HepG2 (cell line): ENCODE data around the gene SRCAP. TPM values are rescaled to one million over a fixed set of nuclear protein-coding genes. Genes with fewer than 3 reads are reported as not detected.

ENCODE experiments used
- ADNP ChIP-seq: sonication (generic); formaldehyde crosslinking; IDR thresholded peaks from 2 replicates; pipeline ENCODE4 v1.4.0; 2020; ENCODE audit warnings: missing genetic modification reagents
- DMTF1 ChIP-seq: sonication (generic); formaldehyde crosslinking; IDR thresholded peaks from 2 replicates; pipeline ENCODE4 v1.4.0; 2020; ENCODE audit warnings: mild to moderate bottlenecking, missing genetic modification reagents
- HDAC6 ChIP-seq: fragments of 200-600 bp; sonication (generic); IDR thresholded peaks from 2 replicates; pipeline ENCODE4 v1.7.0; 2017; ENCODE audit warnings: mild to moderate bottlenecking, antibody characterized with exemption, low read length, low read depth
- PLSCR1 ChIP-seq: sonication (generic); formaldehyde crosslinking; IDR thresholded peaks from 2 replicates; pipeline ENCODE4 v1.5.0; 2020; ENCODE audit warnings: missing genetic modification reagents, mild to moderate bottlenecking, borderline replicate concordance
- ZNF101 ChIP-seq: sonication (generic); formaldehyde crosslinking; IDR thresholded peaks from 2 replicates; pipeline ENCODE4 v1.4.0; 2020; ENCODE audit warnings: mild to moderate bottlenecking, low read depth, missing genetic modification reagents, borderline replicate concordance
- ZNF20 ChIP-seq: sonication (generic); formaldehyde crosslinking; IDR thresholded peaks from 2 replicates; pipeline ENCODE4 v1.4.0; 2020; ENCODE audit warnings: mild to moderate bottlenecking, moderate library complexity, missing genetic modification reagents
- ZNF362 ChIP-seq: sonication (generic); formaldehyde crosslinking; IDR thresholded peaks from 2 replicates; pipeline ENCODE4 v1.4.0; 2020; ENCODE audit warnings: missing genetic modification reagents, mild to moderate bottlenecking, borderline replicate concordance
- ZNF383 ChIP-seq: sonication (generic); formaldehyde crosslinking; IDR thresholded peaks from 2 replicates; pipeline ENCODE4 v1.4.0; 2020; ENCODE audit warnings: missing genetic modification reagents, mild to moderate bottlenecking, borderline replicate concordance
- ZNF580 ChIP-seq: IDR thresholded peaks from 2 replicates; pipeline ENCODE4 v1.6.1; 2016; ENCODE audit warnings: low read depth, borderline replicate concordance
- ZNF800 ChIP-seq: sonication (generic); formaldehyde crosslinking; IDR thresholded peaks from 2 replicates; pipeline ENCODE4 v1.4.0; 2020; ENCODE audit warnings: missing genetic modification reagents
- polyA plus RNA-seq, 8 experiments: library from polyadenylated mRNA; depleted of rRNA in 3 of 8; stranded (reverse) in 7 of 8; unstranded in 1 of 8; fragments of >200 nt; fragmentation: Illumina TruSeq in 4 of 8; extraction: Trizol in 4 of 8; gene quantifications; 2 replicates each; pipeline versions ENCODE4 v1.2.1 to v1.2.3, GENCODE V29; 2011 to 2016; ENCODE audit warnings: low read depth in 4 of 8, missing spikeins in 1 of 8, mixed read lengths in 1 of 8; ENCODE audit not compliant: insufficient read depth in 1 of 8
- total RNA-seq, 5 experiments: library from RNA; depleted of rRNA; stranded (reverse); fragments of >200 nt; fragmentation: Illumina TruSeq; extraction: Trizol; gene quantifications; 2 replicates each; pipeline ENCODE4 v1.2.3, GENCODE V29; 2016; ENCODE audit warnings: low read depth in 1 of 5
- TF ChIP-seq, protein P1 (sequence below): sonication (generic); formaldehyde crosslinking; IDR thresholded peaks from 2 replicates; pipeline ENCODE4; 2020; ENCODE audit warnings: missing genetic modification reagents, mild to moderate bottlenecking, borderline replicate concordance
- TF ChIP-seq, protein P2 (sequence below): sonication (generic); formaldehyde crosslinking; IDR thresholded peaks from 2 replicates; pipeline ENCODE4 v1.4.0; 2020; ENCODE audit warnings: mild to moderate bottlenecking, missing genetic modification reagents
- TF ChIP-seq, protein P3 (sequence below): sonication (generic); formaldehyde crosslinking; IDR thresholded peaks from 2 replicates; pipeline ENCODE4 v1.5.1; 2020; ENCODE audit warnings: missing genetic modification reagents, mild to moderate bottlenecking, borderline replicate concordance

The SRCAP gene
- total and polyA plus RNA-seq, 2 of the 13 experiments (the other 11 are each of a cell fraction or from before 2014, with no cell fraction given): 4.9 to 9.0 TPM

DNA sequence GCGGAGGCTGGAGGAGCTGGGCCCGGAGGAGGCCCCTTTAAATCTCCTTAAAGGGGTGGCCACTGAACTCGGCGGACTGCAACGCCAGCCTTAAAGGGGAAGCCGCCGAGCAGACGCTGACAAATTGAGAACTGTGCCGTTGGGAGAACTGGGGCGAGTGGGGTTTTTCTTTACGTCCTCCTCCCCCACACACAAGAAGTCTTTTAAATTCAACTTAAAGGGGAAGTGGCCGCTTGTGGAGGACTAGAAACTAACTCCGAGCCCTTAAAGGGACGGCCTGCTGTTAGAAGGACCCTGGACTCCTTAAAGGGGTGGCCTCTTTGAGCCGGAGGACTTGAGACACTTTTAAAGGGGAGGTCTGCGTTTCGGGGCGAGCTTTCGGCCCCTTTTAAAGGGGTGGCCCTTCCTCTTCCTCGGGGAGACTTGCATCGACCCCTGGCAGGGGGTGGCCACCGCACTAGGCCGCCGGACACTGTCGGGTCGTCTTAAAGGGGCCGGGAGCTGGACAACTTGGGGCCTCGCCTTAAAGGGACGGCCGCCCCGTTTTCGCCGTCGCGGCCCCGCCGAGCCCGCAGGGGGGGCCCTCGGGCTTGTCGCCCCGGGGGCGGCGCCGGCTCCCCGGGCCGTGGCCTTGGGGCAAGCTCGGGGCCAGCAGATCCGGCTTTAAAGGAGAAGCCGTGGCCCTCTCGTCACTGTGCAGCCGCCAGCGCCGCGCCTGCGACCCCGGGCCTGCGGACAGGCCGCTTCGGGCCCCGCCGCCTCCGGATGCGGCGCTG lies 40.1 kb upstream of the SRCAP start (continued):
- TF ChIP-seq, protein P1, sequence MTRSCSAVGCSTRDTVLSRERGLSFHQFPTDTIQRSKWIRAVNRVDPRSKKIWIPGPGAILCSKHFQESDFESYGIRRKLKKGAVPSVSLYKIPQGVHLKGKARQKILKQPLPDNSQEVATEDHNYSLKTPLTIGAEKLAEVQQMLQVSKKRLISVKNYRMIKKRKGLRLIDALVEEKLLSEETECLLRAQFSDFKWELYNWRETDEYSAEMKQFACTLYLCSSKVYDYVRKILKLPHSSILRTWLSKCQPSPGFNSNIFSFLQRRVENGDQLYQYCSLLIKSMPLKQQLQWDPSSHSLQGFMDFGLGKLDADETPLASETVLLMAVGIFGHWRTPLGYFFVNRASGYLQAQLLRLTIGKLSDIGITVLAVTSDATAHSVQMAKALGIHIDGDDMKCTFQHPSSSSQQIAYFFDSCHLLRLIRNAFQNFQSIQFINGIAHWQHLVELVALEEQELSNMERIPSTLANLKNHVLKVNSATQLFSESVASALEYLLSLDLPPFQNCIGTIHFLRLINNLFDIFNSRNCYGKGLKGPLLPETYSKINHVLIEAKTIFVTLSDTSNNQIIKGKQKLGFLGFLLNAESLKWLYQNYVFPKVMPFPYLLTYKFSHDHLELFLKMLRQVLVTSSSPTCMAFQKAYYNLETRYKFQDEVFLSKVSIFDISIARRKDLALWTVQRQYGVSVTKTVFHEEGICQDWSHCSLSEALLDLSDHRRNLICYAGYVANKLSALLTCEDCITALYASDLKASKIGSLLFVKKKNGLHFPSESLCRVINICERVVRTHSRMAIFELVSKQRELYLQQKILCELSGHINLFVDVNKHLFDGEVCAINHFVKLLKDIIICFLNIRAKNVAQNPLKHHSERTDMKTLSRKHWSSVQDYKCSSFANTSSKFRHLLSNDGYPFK (CRISPR knock-in tag): peak; percentile 6; the same call in 1 of the 2 replicates
- no peak for TF ChIP-seq HDAC6
- no peak for TF ChIP-seq ZNF101 (CRISPR knock-in tag)
- TF ChIP-seq, protein P2, sequence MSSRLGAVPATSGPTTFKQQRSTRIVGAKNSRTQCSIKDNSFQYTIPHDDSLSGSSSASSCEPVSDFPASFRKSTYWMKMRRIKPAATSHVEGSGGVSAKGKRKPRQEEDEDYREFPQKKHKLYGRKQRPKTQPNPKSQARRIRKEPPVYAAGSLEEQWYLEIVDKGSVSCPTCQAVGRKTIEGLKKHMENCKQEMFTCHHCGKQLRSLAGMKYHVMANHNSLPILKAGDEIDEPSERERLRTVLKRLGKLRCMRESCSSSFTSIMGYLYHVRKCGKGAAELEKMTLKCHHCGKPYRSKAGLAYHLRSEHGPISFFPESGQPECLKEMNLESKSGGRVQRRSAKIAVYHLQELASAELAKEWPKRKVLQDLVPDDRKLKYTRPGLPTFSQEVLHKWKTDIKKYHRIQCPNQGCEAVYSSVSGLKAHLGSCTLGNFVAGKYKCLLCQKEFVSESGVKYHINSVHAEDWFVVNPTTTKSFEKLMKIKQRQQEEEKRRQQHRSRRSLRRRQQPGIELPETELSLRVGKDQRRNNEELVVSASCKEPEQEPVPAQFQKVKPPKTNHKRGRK (CRISPR knock-in tag): no peak
- no peak for TF ChIP-seq ZNF362 (CRISPR knock-in tag)
- TF ChIP-seq ZNF800 (CRISPR knock-in tag): no peak
- no peak; the same call in 1 of the 2 replicates for TF ChIP-seq ZNF580 (CRISPR knock-in tag)
- TF ChIP-seq ZNF383 (CRISPR knock-in tag): no peak
- TF ChIP-seq DMTF1 (CRISPR knock-in tag): no peak
- TF ChIP-seq ZNF20 (CRISPR knock-in tag): no peak
- no peak for TF ChIP-seq PLSCR1 (CRISPR knock-in tag)
- TF ChIP-seq, protein P3, sequence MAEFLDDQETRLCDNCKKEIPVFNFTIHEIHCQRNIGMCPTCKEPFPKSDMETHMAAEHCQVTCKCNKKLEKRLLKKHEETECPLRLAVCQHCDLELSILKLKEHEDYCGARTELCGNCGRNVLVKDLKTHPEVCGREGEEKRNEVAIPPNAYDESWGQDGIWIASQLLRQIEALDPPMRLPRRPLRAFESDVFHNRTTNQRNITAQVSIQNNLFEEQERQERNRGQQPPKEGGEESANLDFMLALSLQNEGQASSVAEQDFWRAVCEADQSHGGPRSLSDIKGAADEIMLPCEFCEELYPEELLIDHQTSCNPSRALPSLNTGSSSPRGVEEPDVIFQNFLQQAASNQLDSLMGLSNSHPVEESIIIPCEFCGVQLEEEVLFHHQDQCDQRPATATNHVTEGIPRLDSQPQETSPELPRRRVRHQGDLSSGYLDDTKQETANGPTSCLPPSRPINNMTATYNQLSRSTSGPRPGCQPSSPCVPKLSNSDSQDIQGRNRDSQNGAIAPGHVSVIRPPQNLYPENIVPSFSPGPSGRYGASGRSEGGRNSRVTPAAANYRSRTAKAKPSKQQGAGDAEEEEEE (CRISPR knock-in tag): no peak
- TF ChIP-seq ADNP (CRISPR knock-in tag): peak; percentile 17; the same call in 1 of the 2 replicates
